Measurements from ENCODE around the gene PLRG1.

Gene PLRG1

DNA sequence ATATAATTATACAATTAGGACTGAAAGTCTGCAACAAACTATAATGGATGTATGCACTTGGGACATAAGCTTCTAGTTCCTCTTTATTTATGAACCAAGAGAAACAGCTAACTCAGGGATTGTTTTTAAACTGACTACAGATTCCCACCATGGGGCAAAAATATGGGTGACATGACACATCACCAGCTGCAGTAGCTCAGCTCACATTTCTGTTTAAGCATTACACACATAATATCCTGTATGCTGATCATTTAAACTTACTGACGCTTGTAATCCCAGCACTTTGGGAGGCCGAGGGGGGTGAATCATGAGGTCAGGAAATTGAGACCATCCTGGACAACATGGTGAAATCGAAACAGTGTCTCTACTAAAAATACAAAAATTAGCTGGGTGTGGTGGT is 24.1 kb upstream of the PLRG1 start:
- Histone ChIP-seq H3K9me3 (ENCODE audit: control insufficient read depth, low read length) (no peaks in the 10 kb centered on the region), H3K27me3 (replicated peaks; ENCODE audit: control insufficient read depth, insufficient read depth, low read length, poor library complexity, severe bottlenecking) (no peaks in the 10 kb centered on the region), H3K36me3 (ENCODE audit: control insufficient read depth, insufficient read depth, low read length) (no peaks in the 10 kb centered on the region), H3K4me1 (ENCODE audit: control insufficient read depth, insufficient read depth, low read length, poor library complexity, severe bottlenecking) (no peaks in the 10 kb centered on the region), H3K27ac (ENCODE audit: insufficient read depth, low read length, poor library complexity, severe bottlenecking) (no peak overlapping the region), H3K4me3 (ENCODE audit: insufficient read depth, low read depth, low read length, poor library complexity, severe bottlenecking) (no peak overlapping the region)
- DNase-seq, result no peak

DNA sequence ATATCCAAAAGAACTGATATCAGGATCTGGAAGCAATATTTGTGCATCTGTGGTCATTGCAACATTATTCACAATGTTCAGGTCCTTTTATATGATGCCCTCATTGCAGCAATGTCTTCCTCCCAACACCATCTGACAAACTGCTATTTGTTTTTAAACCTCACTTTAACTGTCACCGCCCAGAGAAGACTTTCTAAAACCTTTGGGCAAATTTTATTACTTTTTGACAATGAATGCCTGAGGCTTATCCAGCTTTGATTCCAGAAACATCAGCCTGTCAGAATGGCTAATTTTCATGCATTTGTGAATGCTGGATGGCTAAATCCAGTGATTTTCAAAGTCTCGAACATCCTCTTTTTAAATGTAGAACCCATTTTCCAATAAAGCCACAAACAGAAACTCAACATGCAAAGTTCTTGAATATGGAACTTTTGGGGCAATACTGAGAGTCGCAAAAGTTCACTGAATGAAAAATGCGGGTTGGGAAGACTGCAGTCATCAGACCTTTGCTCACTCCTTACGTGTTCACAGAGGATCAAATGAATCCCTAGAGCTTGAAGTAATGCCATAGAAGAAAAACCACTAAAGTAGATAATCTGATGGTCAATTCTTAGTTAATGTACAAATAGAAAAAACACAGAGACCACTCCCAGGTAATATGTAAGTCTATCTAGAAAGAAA is 23.1 kb upstream of the PLRG1 start:
- no peak for DNase-seq
- Histone ChIP-seq H3K27me3 (replicated peaks; ENCODE audit: control insufficient read depth, insufficient read depth, low read length, poor library complexity, severe bottlenecking) (no peaks in the 10 kb centered on the region), H3K36me3 (ENCODE audit: control insufficient read depth, insufficient read depth, low read length) (no peaks in the 10 kb centered on the region), H3K4me3 (ENCODE audit: insufficient read depth, low read depth, low read length, poor library complexity, severe bottlenecking) (no peak overlapping the region), H3K4me1 (ENCODE audit: control insufficient read depth, insufficient read depth, low read length, poor library complexity, severe bottlenecking) (no peaks in the 10 kb centered on the region), H3K9me3 (ENCODE audit: control insufficient read depth, low read length) (no peaks in the 10 kb centered on the region), H3K27ac (ENCODE audit: insufficient read depth, low read length, poor library complexity, severe bottlenecking) (no peak overlapping the region)

GRCh38 chr4:154569584-154569983 is 19.4 kb upstream of the PLRG1 start:
- no peaks in the 10 kb centered on the region for H3K27me3 ChIP-seq (replicated peaks; ENCODE audit: control insufficient read depth, insufficient read depth, low read length, poor library complexity, severe bottlenecking)
- H3K4me3 ChIP-seq (ENCODE audit: insufficient read depth, low read depth, low read length, poor library complexity, severe bottlenecking), result no peak overlapping the region
- DNase-seq, result no peak
- H3K36me3 ChIP-seq (ENCODE audit: control insufficient read depth, insufficient read depth, low read length), result no peaks in the 10 kb centered on the region
- no peaks in the 10 kb centered on the region for H3K4me1 ChIP-seq (ENCODE audit: control insufficient read depth, insufficient read depth, low read length, poor library complexity, severe bottlenecking)
- no peaks in the 10 kb centered on the region for H3K9me3 ChIP-seq (ENCODE audit: control insufficient read depth, low read length)
- no peak overlapping the region for H3K27ac ChIP-seq (ENCODE audit: insufficient read depth, low read length, poor library complexity, severe bottlenecking)

- no peaks in the 10 kb centered on the region for H3K9me3 ChIP-seq (ENCODE audit: control insufficient read depth, low read length)
- no peaks in the 10 kb centered on the region for H3K4me1 ChIP-seq (ENCODE audit: control insufficient read depth, insufficient read depth, low read length, poor library complexity, severe bottlenecking)
- no peaks in the 10 kb centered on the region for H3K36me3 ChIP-seq (ENCODE audit: control insufficient read depth, insufficient read depth, low read length)
- no peak overlapping the region for H3K27ac ChIP-seq (ENCODE audit: insufficient read depth, low read length, poor library complexity, severe bottlenecking)
- DNase-seq, result no peak
- H3K4me3 ChIP-seq (ENCODE audit: insufficient read depth, low read depth, low read length, poor library complexity, severe bottlenecking), result no peak overlapping the region
- no peaks in the 10 kb centered on the region for H3K27me3 ChIP-seq (replicated peaks; ENCODE audit: control insufficient read depth, insufficient read depth, low read length, poor library complexity, severe bottlenecking)
These were observed 18.8 kb upstream of the PLRG1 start for GRCh38 chr4:154569028-154569427.

GRCh38 chr4:154566639-154567204 is 16.5 kb upstream of the PLRG1 start:
- H3K4me1 ChIP-seq (ENCODE audit: control insufficient read depth, insufficient read depth, low read length, poor library complexity, severe bottlenecking), result no peaks in the 10 kb centered on the region
- no peak for DNase-seq
- H3K4me3 ChIP-seq (ENCODE audit: insufficient read depth, low read depth, low read length, poor library complexity, severe bottlenecking), result no peak overlapping the region
- H3K9me3 ChIP-seq (ENCODE audit: control insufficient read depth, low read length), result no peaks in the 10 kb centered on the region
- no peak overlapping the region for H3K27ac ChIP-seq (ENCODE audit: insufficient read depth, low read length, poor library complexity, severe bottlenecking)
- no peaks in the 10 kb centered on the region for H3K36me3 ChIP-seq (ENCODE audit: control insufficient read depth, insufficient read depth, low read length)
- no peaks in the 10 kb centered on the region for H3K27me3 ChIP-seq (replicated peaks; ENCODE audit: control insufficient read depth, insufficient read depth, low read length, poor library complexity, severe bottlenecking)

DNA sequence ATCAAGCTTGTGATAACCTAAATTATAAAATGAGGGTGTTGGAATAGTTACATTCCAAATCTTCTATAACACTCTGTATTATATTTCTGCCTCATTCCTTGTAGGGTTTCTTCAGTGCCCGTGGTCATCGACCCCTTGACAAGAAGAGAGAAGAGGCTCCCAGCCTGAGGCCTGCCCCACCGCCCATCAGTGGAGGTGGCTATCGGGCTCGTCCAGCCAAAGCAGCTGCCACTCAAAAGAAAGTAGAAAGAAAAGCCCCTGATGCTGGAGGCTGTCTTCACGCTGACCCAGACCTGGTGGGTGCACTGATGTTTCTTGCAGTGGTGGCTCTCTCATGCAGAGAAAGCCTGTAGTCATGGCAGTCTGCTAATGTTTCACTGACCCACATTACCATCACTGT is 15.5 kb upstream of the PLRG1 start:
- H3K36me3 ChIP-seq (ENCODE audit: control insufficient read depth, insufficient read depth, low read length), result no peaks in the 10 kb centered on the region
- no peak for DNase-seq
- no peaks in the 10 kb centered on the region for H3K4me1 ChIP-seq (ENCODE audit: control insufficient read depth, insufficient read depth, low read length, poor library complexity, severe bottlenecking)
- no peak overlapping the region for H3K27ac ChIP-seq (ENCODE audit: insufficient read depth, low read length, poor library complexity, severe bottlenecking)
- no peaks in the 10 kb centered on the region for H3K27me3 ChIP-seq (replicated peaks; ENCODE audit: control insufficient read depth, insufficient read depth, low read length, poor library complexity, severe bottlenecking)
- no peaks in the 10 kb centered on the region for H3K9me3 ChIP-seq (ENCODE audit: control insufficient read depth, low read length)
- H3K4me3 ChIP-seq (ENCODE audit: insufficient read depth, low read depth, low read length, poor library complexity, severe bottlenecking), result no peak overlapping the region

DNA sequence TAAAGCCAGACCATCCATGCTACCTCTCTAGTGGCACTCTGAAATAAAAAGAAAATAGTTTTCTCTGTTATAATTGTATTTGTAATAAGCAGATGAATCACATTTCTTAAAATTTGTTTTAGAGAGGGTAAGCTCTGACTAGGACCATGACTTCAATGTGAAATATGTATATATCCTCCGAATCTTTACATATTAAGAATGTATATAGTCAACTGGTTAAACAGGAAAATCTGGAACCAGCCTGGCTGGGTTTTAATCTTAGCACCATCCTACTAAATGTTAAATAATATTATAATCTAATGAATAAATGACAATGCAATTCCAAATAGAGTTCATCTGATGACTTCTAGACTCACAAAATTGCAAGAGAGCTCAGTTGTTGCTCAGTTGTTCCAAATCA is 14.1 kb upstream of the PLRG1 start:
- H3K27me3 ChIP-seq (replicated peaks; ENCODE audit: control insufficient read depth, insufficient read depth, low read length, poor library complexity, severe bottlenecking), result no peaks in the 10 kb centered on the region
- H3K36me3 ChIP-seq (ENCODE audit: control insufficient read depth, insufficient read depth, low read length), result no peaks in the 10 kb centered on the region
- H3K9me3 ChIP-seq (ENCODE audit: control insufficient read depth, low read length), result no peaks in the 10 kb centered on the region
- H3K27ac ChIP-seq (ENCODE audit: insufficient read depth, low read length, poor library complexity, severe bottlenecking), result no peak overlapping the region
- DNase-seq, result no peak
- no peak overlapping the region for H3K4me3 ChIP-seq (ENCODE audit: insufficient read depth, low read depth, low read length, poor library complexity, severe bottlenecking)
- H3K4me1 ChIP-seq (ENCODE audit: control insufficient read depth, insufficient read depth, low read length, poor library complexity, severe bottlenecking), result no peaks in the 10 kb centered on the region

DNA sequence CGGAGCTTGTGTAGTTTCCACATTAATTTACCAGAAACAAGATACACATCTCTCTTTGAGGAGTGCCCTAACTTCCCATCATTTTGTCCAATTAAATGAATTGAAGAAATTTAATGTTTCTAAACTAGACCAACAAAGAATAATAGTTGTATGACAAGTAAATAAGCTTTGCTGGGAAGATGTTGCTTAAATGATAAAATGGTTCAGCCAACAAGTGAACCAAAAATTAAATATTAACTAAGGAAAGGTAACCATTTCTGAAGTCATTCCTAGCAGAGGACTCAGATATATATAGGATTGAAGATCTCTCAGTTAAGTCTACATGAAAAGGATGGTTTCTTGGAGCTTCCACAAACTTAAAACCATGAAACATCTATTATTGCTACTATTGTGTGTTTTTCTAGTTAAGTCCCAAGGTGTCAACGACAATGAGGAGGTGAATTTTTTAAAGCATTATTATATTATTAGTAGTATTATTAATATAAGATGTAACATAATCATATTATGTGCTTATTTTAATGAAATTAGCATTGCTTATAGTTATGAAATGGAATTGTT is 12.6 kb upstream of the PLRG1 start, which contains the start of gene FGB:
Gene FGB (plus strand): TSS at position 315 of the 558 bp plus-strand sequence. CDS start 8 bp downstream, at position 323.
- Histone ChIP-seq H3K9me3 (ENCODE audit: control insufficient read depth, low read length) (no peaks in the 10 kb centered on the region), H3K4me3 (ENCODE audit: insufficient read depth, low read depth, low read length, poor library complexity, severe bottlenecking) (no peak within 1 kb of the TSS), H3K27ac (ENCODE audit: insufficient read depth, low read length, poor library complexity, severe bottlenecking) (no peak within 1 kb of the TSS), H3K27me3 (replicated peaks; ENCODE audit: control insufficient read depth, insufficient read depth, low read length, poor library complexity, severe bottlenecking) (no peaks in the 10 kb centered on the region), H3K36me3 (ENCODE audit: control insufficient read depth, insufficient read depth, low read length) (no peaks in the 10 kb centered on the region), H3K4me1 (ENCODE audit: control insufficient read depth, insufficient read depth, low read length, poor library complexity, severe bottlenecking) (no peaks in the 10 kb centered on the region)
- no peak for DNase-seq

- no peak for DNase-seq
- H3K9me3 ChIP-seq (ENCODE audit: control insufficient read depth, low read length), result no peaks in the 10 kb centered on the region
These were observed 10.6 kb upstream of the PLRG1 start for GRCh38 chr4:154560824-154561231.

GRCh38 chr4:154560419-154560801 is 10.2 kb upstream of the PLRG1 start:
- Histone ChIP-seq H3K4me3 (ENCODE audit: insufficient read depth, low read depth, low read length, poor library complexity, severe bottlenecking) (no peak overlapping the region), H3K36me3 (ENCODE audit: control insufficient read depth, insufficient read depth, low read length) (no peaks in the 10 kb centered on the region), H3K27me3 (replicated peaks; ENCODE audit: control insufficient read depth, insufficient read depth, low read length, poor library complexity, severe bottlenecking) (no peaks in the 10 kb centered on the region), H3K9me3 (ENCODE audit: control insufficient read depth, low read length) (no peaks in the 10 kb centered on the region), H3K4me1 (ENCODE audit: control insufficient read depth, insufficient read depth, low read length, poor library complexity, severe bottlenecking) (no peaks in the 10 kb centered on the region), H3K27ac (ENCODE audit: insufficient read depth, low read length, poor library complexity, severe bottlenecking) (no peak overlapping the region)
- DNase-seq, result no peak

More at GRCh38 chr4:154560824-154561231, 10.6 kb upstream of the PLRG1 start:
- Histone ChIP-seq H3K36me3 (ENCODE audit: control insufficient read depth, insufficient read depth, low read length) (no peaks in the 10 kb centered on the region), H3K4me1 (ENCODE audit: control insufficient read depth, insufficient read depth, low read length, poor library complexity, severe bottlenecking) (no peaks in the 10 kb centered on the region), H3K27me3 (replicated peaks; ENCODE audit: control insufficient read depth, insufficient read depth, low read length, poor library complexity, severe bottlenecking) (no peaks in the 10 kb centered on the region), H3K27ac (ENCODE audit: insufficient read depth, low read length, poor library complexity, severe bottlenecking) (no peak overlapping the region), H3K4me3 (ENCODE audit: insufficient read depth, low read depth, low read length, poor library complexity, severe bottlenecking) (no peak overlapping the region)

Measured in effector memory CD4-positive, alpha-beta T cell (primary cell).